ENCODE results near the gene HDAC4. TPM values are rescaled to one million over a fixed set of nuclear protein-coding genes. Genes with fewer than 3 reads are reported as not detected.

Gene HDAC4
- total RNA-seq, 1 donor from 2014 or later = 11.8 TPM

DNA sequence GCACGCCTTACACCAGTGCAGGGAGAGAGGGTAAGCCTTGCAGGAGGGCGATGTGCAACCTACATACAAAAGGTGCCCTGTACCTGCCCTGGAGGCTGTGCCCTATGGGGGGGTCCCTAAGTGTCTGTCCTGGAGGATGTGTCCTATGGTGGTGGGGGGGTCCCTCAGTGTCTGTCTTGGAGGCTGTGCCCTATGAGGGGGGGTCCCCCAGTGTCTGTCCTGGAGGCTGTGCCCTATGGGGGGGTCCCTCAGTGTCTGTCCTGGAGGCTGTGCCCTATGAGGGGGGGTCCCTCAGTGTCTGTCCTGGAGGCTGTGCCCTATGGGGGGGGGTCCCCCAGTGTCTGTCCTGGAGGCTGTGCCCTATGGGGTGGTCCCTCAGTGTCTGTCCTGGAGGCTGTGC, 216.6 kb downstream of the HDAC4 start:
- TF ChIP-seq EZH2 (IDR thresholded peaks at IDR 0.05; ENCODE audit: insufficient read depth, low read length) = no peak
- TF ChIP-seq, protein P1, sequence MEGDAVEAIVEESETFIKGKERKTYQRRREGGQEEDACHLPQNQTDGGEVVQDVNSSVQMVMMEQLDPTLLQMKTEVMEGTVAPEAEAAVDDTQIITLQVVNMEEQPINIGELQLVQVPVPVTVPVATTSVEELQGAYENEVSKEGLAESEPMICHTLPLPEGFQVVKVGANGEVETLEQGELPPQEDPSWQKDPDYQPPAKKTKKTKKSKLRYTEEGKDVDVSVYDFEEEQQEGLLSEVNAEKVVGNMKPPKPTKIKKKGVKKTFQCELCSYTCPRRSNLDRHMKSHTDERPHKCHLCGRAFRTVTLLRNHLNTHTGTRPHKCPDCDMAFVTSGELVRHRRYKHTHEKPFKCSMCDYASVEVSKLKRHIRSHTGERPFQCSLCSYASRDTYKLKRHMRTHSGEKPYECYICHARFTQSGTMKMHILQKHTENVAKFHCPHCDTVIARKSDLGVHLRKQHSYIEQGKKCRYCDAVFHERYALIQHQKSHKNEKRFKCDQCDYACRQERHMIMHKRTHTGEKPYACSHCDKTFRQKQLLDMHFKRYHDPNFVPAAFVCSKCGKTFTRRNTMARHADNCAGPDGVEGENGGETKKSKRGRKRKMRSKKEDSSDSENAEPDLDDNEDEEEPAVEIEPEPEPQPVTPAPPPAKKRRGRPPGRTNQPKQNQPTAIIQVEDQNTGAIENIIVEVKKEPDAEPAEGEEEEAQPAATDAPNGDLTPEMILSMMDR (IDR thresholded peaks at IDR 0.05; ENCODE audit: insufficient read depth, low read depth, low read length) = no peak

DNA sequence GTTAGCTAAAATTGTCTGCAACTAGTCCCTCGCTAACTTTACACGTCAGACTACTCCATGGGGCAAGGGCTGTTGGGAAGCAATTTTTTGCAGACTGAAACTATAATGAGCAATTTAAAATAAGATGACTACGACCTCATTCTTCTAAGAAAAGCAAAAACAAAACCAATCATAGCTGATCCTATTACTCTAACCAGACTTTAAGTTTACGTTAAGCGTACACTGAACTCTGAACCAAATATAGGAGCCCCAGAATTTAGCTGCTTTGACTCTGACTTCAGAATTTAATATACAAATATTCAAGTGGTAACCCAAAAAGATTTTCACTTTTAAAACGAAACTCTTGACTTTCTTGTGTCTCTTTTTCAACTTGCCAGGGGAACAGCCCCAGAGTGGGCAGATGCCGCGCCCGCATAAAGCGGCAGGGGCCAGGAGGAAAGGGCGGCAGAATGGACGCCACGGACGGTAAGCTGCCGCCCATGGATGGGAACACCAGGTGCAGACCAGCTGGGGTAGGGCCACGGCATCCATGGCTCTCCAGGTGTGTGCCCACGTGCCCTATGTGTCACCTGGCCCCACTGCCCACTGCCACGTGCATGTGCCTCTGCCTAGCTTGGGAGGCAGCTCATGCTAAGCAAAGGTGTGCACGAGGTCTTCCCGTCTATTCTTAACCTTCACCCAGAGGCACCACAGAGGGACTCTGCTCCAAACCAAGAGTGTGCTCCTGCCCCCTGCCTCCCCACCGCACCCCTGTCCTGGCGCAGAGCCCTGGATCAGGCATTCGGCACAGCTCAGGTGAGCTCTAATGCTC, 217.6 kb downstream of the HDAC4 start:
- TF ChIP-seq, protein P1 (IDR thresholded peaks at IDR 0.05; ENCODE audit: insufficient read depth, low read depth, low read length) = no peak
- no peak for TF ChIP-seq EZH2 (IDR thresholded peaks at IDR 0.05; ENCODE audit: insufficient read depth, low read length)
- H3K4me3 ChIP-seq (ENCODE audit: insufficient read depth, low read depth, low read length) = no peak overlapping the region
- H3K36me3 Mint-ChIP-seq (ENCODE audit: low read depth, unreplicated experiment) = peaks cover 22% of the 10 kb centered on the region
- no peak overlapping the region for H3K9ac ChIP-seq (ENCODE audit: low read length)
- FAIRE-seq (no peak), DNase-seq (ENCODE audit: low read depth) (no peak)
- no peak overlapping the region for H2AFZ ChIP-seq (ENCODE audit: low read depth, low read length)
- H3K9me3 Mint-ChIP-seq (ENCODE audit: unreplicated experiment) = no peaks in the 10 kb centered on the region
- H3K27me3 ChIP-seq (ENCODE audit: insufficient read depth, low read length) = no peaks in the 10 kb centered on the region
- no peak overlapping the region for H3K27ac Mint-ChIP-seq (ENCODE audit: unreplicated experiment)
- H3K4me1 ChIP-seq (ENCODE audit: insufficient read depth, low read length) = no peaks in the 10 kb centered on the region
- no peak overlapping the region for H3K4me2 ChIP-seq (ENCODE audit: low read length)
- H3K9me3 ChIP-seq (ENCODE audit: insufficient read depth, low read depth, low read length) = no peaks in the 10 kb centered on the region
- H4K20me1 ChIP-seq (ENCODE audit: insufficient read depth, low read length) = no peaks in the 10 kb centered on the region
- H3K36me3 ChIP-seq (ENCODE audit: insufficient read depth, low read length) = no peaks in the 10 kb centered on the region
- H3K27me3 Mint-ChIP-seq (ENCODE audit: low read depth, unreplicated experiment) = no peaks in the 10 kb centered on the region
- no peak overlapping the region for H3K27ac ChIP-seq (ENCODE audit: low read depth, low read length)
- H3K79me2 ChIP-seq (ENCODE audit: insufficient read depth, low read length) = no peaks in the 10 kb centered on the region
- no peak overlapping the region for H3K4me3 Mint-ChIP-seq (ENCODE audit: unreplicated experiment)
- H3K4me1 Mint-ChIP-seq (ENCODE audit: low read depth, unreplicated experiment) = no peaks in the 10 kb centered on the region

More for the DNA sequence above, 216.6 kb downstream of the HDAC4 start:
- H3K27me3 Mint-ChIP-seq (ENCODE audit: low read depth, unreplicated experiment) = no peaks in the 10 kb centered on the region
- Histone ChIP-seq H3K27me3 (ENCODE audit: insufficient read depth, low read length) (no peaks in the 10 kb centered on the region), H2AFZ (ENCODE audit: low read depth, low read length) (no peak overlapping the region), H3K4me1 (ENCODE audit: insufficient read depth, low read length) (no peaks in the 10 kb centered on the region), H3K36me3 (ENCODE audit: insufficient read depth, low read length) (no peaks in the 10 kb centered on the region), H3K27ac (ENCODE audit: low read depth, low read length) (no peak overlapping the region), H4K20me1 (ENCODE audit: insufficient read depth, low read length) (no peaks in the 10 kb centered on the region), H3K4me2 (ENCODE audit: low read length) (no peak overlapping the region), H3K4me3 (ENCODE audit: insufficient read depth, low read depth, low read length) (no peak overlapping the region), H3K9me3 (ENCODE audit: insufficient read depth, low read depth, low read length) (peaks cover 4% of the 10 kb centered on the region), H3K9ac (ENCODE audit: low read length) (no peak overlapping the region), H3K79me2 (ENCODE audit: insufficient read depth, low read length) (no peaks in the 10 kb centered on the region)
- FAIRE-seq (no peak), DNase-seq (ENCODE audit: low read depth) (no peak)
- peaks cover 24% of the 10 kb centered on the region for H3K36me3 Mint-ChIP-seq (ENCODE audit: low read depth, unreplicated experiment)
- H3K4me1 Mint-ChIP-seq (ENCODE audit: low read depth, unreplicated experiment) = no peaks in the 10 kb centered on the region
- peaks cover 2% of the 10 kb centered on the region for H3K9me3 Mint-ChIP-seq (ENCODE audit: unreplicated experiment)
- no peak overlapping the region for H3K27ac Mint-ChIP-seq (ENCODE audit: unreplicated experiment)
- H3K4me3 Mint-ChIP-seq (ENCODE audit: unreplicated experiment) = no peak overlapping the region
